Heart right ventricle (tissue), 16 donors: ENCODE measurements around the gene VAPB. TPM values are rescaled to one million over a fixed set of nuclear protein-coding genes. Genes with fewer than 3 reads are reported as not detected.

Experiments
- ATAC-seq, 8 donors: fragments of 200-7000 bp; cut with Tn5 transposase; one replicate each; pipeline ENCODE4 v1.9.1; 2020; ENCODE audit warnings: mild to moderate bottlenecking in 8 of 8, moderate library complexity in 8 of 8, moderate number of reproducible peaks in 1 of 8
- DNase-seq, 2 donors: peaks; one replicate each; pipeline ENCODE4 v3.0.0-alpha.2; 2020
- H3K27ac ChIP-seq, 10 donors: fragments of 200-600 bp; sonication (generic) in 2 of 10; one replicate each; pipeline versions ENCODE4 v1.5.0 to v1.8.0; 2020 to 2022; ENCODE audit warnings: mild to moderate bottlenecking in 3 of 10
- H3K27me3 ChIP-seq, 7 donors: fragments of 200-600 bp; one replicate each; pipeline ENCODE4 v1.8.0; 2021 to 2022; ENCODE audit warnings: mild to moderate bottlenecking in 2 of 7
- H3K36me3 ChIP-seq, 9 donors: fragments of 200-600 bp; sonication (generic) in 1 of 9; one replicate each; pipeline versions ENCODE4 v1.5.0 to v1.8.0; 2020 to 2022; ENCODE audit warnings: mild to moderate bottlenecking in 2 of 9
- H3K4me1 ChIP-seq, 9 donors: fragments of 200-600 bp; sonication (generic) in 1 of 9; one replicate each; pipeline versions ENCODE4 v1.5.0 to v1.8.0; 2020 to 2022; ENCODE audit warnings: mild to moderate bottlenecking in 4 of 9
- H3K4me3 ChIP-seq, 10 donors: fragments of 200-600 bp; sonication (generic) in 2 of 10; one replicate each; pipeline versions ENCODE4 v1.5.0 to v1.8.0; 2020 to 2022; ENCODE audit warnings: mild to moderate bottlenecking in 7 of 10, moderate library complexity in 2 of 10
- H3K9me3 ChIP-seq, 11 donors: fragments of 200-600 bp in 10 of 11; sonication (generic) in 2 of 11; one replicate each; pipeline versions ENCODE4 v1.5.0 to v1.8.0; 2013 to 2022; ENCODE audit warnings: mild to moderate bottlenecking in 2 of 11, control low read depth in 1 of 11, moderate library complexity in 1 of 11
- CTCF ChIP-seq, 9 donors: fragments of 200-600 bp; sonication (generic) in 2 of 9; IDR thresholded peaks; one replicate each; pipeline versions ENCODE4 v1.5.0 to v1.8.0; 2021 to 2022; ENCODE audit warnings: antibody characterized with exemption in 9 of 9, mild to moderate bottlenecking in 5 of 9, moderate library complexity in 1 of 9
- WGBS, 2 donors: extraction: QIAGEN DNeasy Blood & Tissue Kit; methylation state at CpG; one replicate each; pipeline ENCODE4 v1.1.7; 2013; ENCODE audit warnings: inconsistent platforms in 1 of 2; 5-methylcytosine and 5-hydroxymethylcytosine counted together
- intact Hi-C, 10 donors: fragments of 100-400 bp; cut with DNase I; formaldehyde crosslinking; loops; one replicate each; pipeline versions ENCODE4 v1.11.1 to v1.14.2; 2022
- polyA plus RNA-seq, 2 donors: library from polyadenylated mRNA; stranded (reverse); fragments of 200-250 nt; gene quantifications; one replicate each; pipeline ENCODE4 v1.2.3, GENCODE V29; 2013
- total RNA-seq, 10 donors: library from RNA; stranded (reverse); fragmentation: NEBNext Ultra II Directional in 3 of 10; extraction: Animal tissue kit (Norgen Biotek cat#: 25700) in 3 of 10; gene quantifications; one replicate each; pipeline versions ENCODE4 v1.2.1 to v1.2.4, GENCODE V29; 2021 to 2023
- donor health status: Arrhythmogenic right ventricular cardiomyopathy.
- donor health status: ischemic (EF 13 %, LVEDD 7.1; RV severe dilation, severe dysfunction).
- donor health status: healthy with polysubstance abuse.
- donor health status: DM: no; HTN: yes; CAD: no.
- donor health status: DM: no; HTN: no; CAD: no.
- donor health status: ischemic (EF 25% LVEDD 6.9; RV normal size, moderate dysfunction).
- donor health status: ischemic (EF 25% LVEDD 5.7; RV mildly dilated, moderate dysfunction).
- donor health status: healthy.
- donor health status: DM: yes; HTN: yes; CAD: no.
- donor health status: Ischemic cardiomyopathy.
- donor health status: ischemic (EF 35%, LVEDD 5.7; RV mildly dilated, moderate dysfunction).
- donor health status: nonischemic (EF 11% LVEDD 7.7; RV severe dilation, severe dysfunction).
- donor health status: DM: yes; HTN: yes; CAD: no.
- donor health status: PGD.
- donor health status: ischemic (EF 29% LVEDD 5.4; RV normal size, mild dysfunction).
- donor health status: nonischemic (EF 23%, LVEDD 6.1; RV moderate dilation, normal function).

VAPB gene
- total and polyA plus RNA-seq, 12 donors, result 20.8 to 89.9 (median 69.8) TPM

- no peak for TF ChIP-seq CTCF (IDR thresholded peaks at IDR 0.05)
- ATAC-seq (peak in 2 of 8 donors; percentile 34 to 38), DNase-seq (no peak)
- Histone ChIP-seq H3K27me3 (no peaks in the 10 kb centered on the region), H3K4me3 (no peak overlapping the region), H3K9me3 (peaks cover 0 to 13% (median 5%) of the 10 kb centered on the region in 11 donors), H3K27ac (no peak overlapping the region), H3K36me3 (peaks cover 0 to 32% (median 4%) of the 10 kb centered on the region in 9 donors), H3K4me1 (peaks cover 0 to 11% (median 0%) of the 10 kb centered on the region in 9 donors)
- intact Hi-C loops, result no loop called here
- 74 to 79% methylated on average over 5 of the region's 5 CpGs for WGBS, 2 donors
These were observed 64.4 kb downstream of the VAPB start for GRCh38 chr20:58453391-58453790.

GRCh38 chr20:58454460-58454859 lies 65.4 kb downstream of the VAPB start:
- intact Hi-C loops, result no loop called here
- H3K36me3 ChIP-seq, result peaks cover 0 to 21% (median 0%) of the 10 kb centered on the region in 9 donors
- TF ChIP-seq CTCF (IDR thresholded peaks at IDR 0.05), result no peak
- H3K4me1 ChIP-seq, result peaks cover 0 to 11% (median 0%) of the 10 kb centered on the region in 9 donors
- H3K27me3 ChIP-seq, result no peaks in the 10 kb centered on the region
- H3K9me3 ChIP-seq, result peaks cover 0 to 13% (median 5%) of the 10 kb centered on the region in 11 donors
- no peak overlapping the region for H3K27ac ChIP-seq
- no peak for DNase-seq
- no peak for ATAC-seq
- H3K4me3 ChIP-seq, result no peak overlapping the region

GRCh38 chr20:58457083-58457695 lies 68.2 kb downstream of the VAPB start:
- Histone ChIP-seq H3K36me3 (no peaks in the 10 kb centered on the region), H3K9me3 (peaks cover 0 to 13% (median 5%) of the 10 kb centered on the region in 11 donors), H3K4me3 (no peak overlapping the region), H3K27ac (no peak overlapping the region), H3K4me1 (peaks cover 0 to 11% (median 0%) of the 10 kb centered on the region in 9 donors), H3K27me3 (no peaks in the 10 kb centered on the region)
- DNase-seq, result no peak
- WGBS, 2 donors, result 87 to 89% methylated on average over 14 of the region's 14 CpGs
- no peak for TF ChIP-seq CTCF (IDR thresholded peaks at IDR 0.05)
- intact Hi-C loops, result no loop called here
- ATAC-seq, result peak in 1 of 8 donors; percentile 77

- H3K27ac ChIP-seq, result no peak overlapping the region
- WGBS, 2 donors, result 88% methylated on average over 16 of the region's 16 CpGs
- H3K4me3 ChIP-seq, result no peak overlapping the region
- intact Hi-C loops, result no loop called here
- TF ChIP-seq CTCF (IDR thresholded peaks at IDR 0.05), result no peak
- H3K27me3 ChIP-seq, result no peaks in the 10 kb centered on the region
- DNase-seq (no peak), ATAC-seq (no peak)
- no peaks in the 10 kb centered on the region for H3K36me3 ChIP-seq
- peaks cover 0 to 22% (median 5%) of the 10 kb centered on the region in 11 donors for H3K9me3 ChIP-seq
- no peaks in the 10 kb centered on the region for H3K4me1 ChIP-seq
These were observed 69.5 kb downstream of the VAPB start for GRCh38 chr20:58458342-58459057.
